CD8-positive, alpha-beta memory T cell (primary cell): ENCODE data around the gene LIN54. TPM values are rescaled to one million over a fixed set of nuclear protein-coding genes. Genes with fewer than 3 reads are reported as not detected.
"Not testable (repeated sequence)": the region's sequence is repeated elsewhere in the genome, so short reads cannot be mapped to it uniquely, and the experiment has no call there.

Experiments used
- CTCF ChIA-PET: fragments of 350-600 bp; sonication (Branson Sonifier 250); formaldehyde crosslinking; loops from one replicate; lab custom pipeline; 2021; ENCODE audit warnings: antibody characterized with exemption; lab: Charles Lee
- POLR2A ChIA-PET: fragments of 350-600 bp; sonication (Branson Sonifier 250); formaldehyde crosslinking; loops from one replicate; lab custom pipeline; 2021; ENCODE audit warnings: antibody characterized with exemption; lab: Charles Lee
- DNase-seq, 5 donors: peaks; one replicate each; pipeline versions ENCODE4 v3.0.0 to v3.0.0-alpha.2; 2020 to 2022; ENCODE audit warnings: mixed read lengths in 1 of 5
- H3K27ac ChIP-seq: one replicate; pipeline ENCODE4 v1.7.0; 2013; ENCODE audit warnings: low read depth, mild to moderate bottlenecking, low read length, moderate library complexity
- H3K27me3 ChIP-seq: 2 replicates; pipeline ENCODE4 v1.7.0; 2013; ENCODE audit warnings: low read length, mild to moderate bottlenecking; ENCODE audit not compliant: insufficient read depth, poor library complexity, severe bottlenecking
- H3K36me3 ChIP-seq: 2 replicates; pipeline ENCODE4 v1.7.0; 2013; ENCODE audit warnings: mild to moderate bottlenecking, low read length, moderate library complexity; ENCODE audit not compliant: insufficient read depth
- H3K4me1 ChIP-seq: 2 replicates; pipeline ENCODE4 v1.7.0; 2013; ENCODE audit warnings: mild to moderate bottlenecking, low read length, moderate library complexity; ENCODE audit not compliant: insufficient read depth
- H3K4me3 ChIP-seq: 2 replicates; pipeline ENCODE4 v1.7.0; 2013; ENCODE audit warnings: mild to moderate bottlenecking, low read length
- H3K9me3 ChIP-seq: 2 replicates; pipeline ENCODE4 v1.7.0; 2013; ENCODE audit warnings: mild to moderate bottlenecking, low read length
- H3K27ac Mint-ChIP-seq, 8 donors: one replicate each; pipeline ENCODE4 v1.8.0; 2020 to 2021; ENCODE audit warnings: mixed read lengths in 8 of 8, mild to moderate bottlenecking in 6 of 8, inconsistent platforms in 3 of 8, moderate library complexity in 3 of 8
- H3K27me3 Mint-ChIP-seq, 2 donors: one replicate each; pipeline ENCODE4 v1.8.0; 2020 to 2021; ENCODE audit warnings: mixed read lengths in 2 of 2, mild to moderate bottlenecking in 1 of 2, moderate library complexity in 1 of 2
- H3K36me3 Mint-ChIP-seq, 3 donors: one replicate each; pipeline ENCODE4 v1.8.0; 2020 to 2021; ENCODE audit warnings: mixed read lengths in 3 of 3, inconsistent platforms in 1 of 3, mild to moderate bottlenecking in 1 of 3
- H3K4me1 Mint-ChIP-seq, 3 donors: one replicate each; pipeline ENCODE4 v1.8.0; 2020 to 2021; ENCODE audit warnings: mixed read lengths in 3 of 3, inconsistent platforms in 1 of 3, mild to moderate bottlenecking in 1 of 3
- H3K4me3 Mint-ChIP-seq, 7 donors: one replicate each; pipeline ENCODE4 v1.8.0; 2020 to 2021; ENCODE audit warnings: mixed read lengths in 7 of 7, mild to moderate bottlenecking in 6 of 7, moderate library complexity in 4 of 7, inconsistent platforms in 2 of 7
- H3K9me3 Mint-ChIP-seq, 5 donors: one replicate each; pipeline ENCODE4 v1.8.0; 2020 to 2022; ENCODE audit warnings: mixed read lengths in 5 of 5, mild to moderate bottlenecking in 3 of 5, moderate library complexity in 2 of 5, inconsistent platforms in 1 of 5
- polyA plus RNA-seq: library from polyadenylated mRNA; unstranded; fragments of 300-500 nt; fragmentation: Illumina TruSeq; gene quantifications from one replicate; pipeline ENCODE4 v1.2.3, GENCODE V29; 2021
- total RNA-seq, 2 experiments: library from RNA; stranded (reverse); gene quantifications; one replicate each; pipeline ENCODE4 v1.2.3, GENCODE V29; 2021

LIN54 gene
- total and polyA plus RNA-seq, 3 experiments from 2014 or later, result 9.2 to 23.0 (median 22.1) TPM

GRCh38 chr4:83036991-83037665 lies 26.5 kb upstream of the LIN54 start:
- Mint-ChIP-seq H3K27me3 (no peaks in the 10 kb centered on the region), H3K4me3 (peak overlapping the region in 6 of 7 donors; percentile 6 to 100 (median 60)), H3K9me3 (no peaks in the 10 kb centered on the region), H3K36me3 (peaks cover 0 to 23% (median 0%) of the 10 kb centered on the region in 3 donors), H3K27ac (peak overlapping the region in 4 of 8 donors; percentile 1 to 89 (median 61)), H3K4me1 (peaks cover 46 to 57% (median 54%) of the 10 kb centered on the region in 3 donors)
- no peak for DNase-seq
- ChIA-PET CTCF (interaction anchor here (0.9 to 1.3 kb wide), 7 partner anchors 23 to 244 kb away, joined by 3 to 4 read pairs (median 3); no protein-coding TSS in a partner anchor), POLR2A (interaction anchor here (0.6 kb wide), 2 partner anchors 327 to 608 kb away, joined by 3 to 4 read pairs; no protein-coding TSS in a partner anchor)
- Histone ChIP-seq H3K4me3 (no peak overlapping the region), H3K4me1 (peaks cover 18% of the 10 kb centered on the region), H3K27me3 (no peaks in the 10 kb centered on the region), H3K27ac (no peak overlapping the region), H3K9me3 (no peaks in the 10 kb centered on the region), H3K36me3 (no peaks in the 10 kb centered on the region)

DNA sequence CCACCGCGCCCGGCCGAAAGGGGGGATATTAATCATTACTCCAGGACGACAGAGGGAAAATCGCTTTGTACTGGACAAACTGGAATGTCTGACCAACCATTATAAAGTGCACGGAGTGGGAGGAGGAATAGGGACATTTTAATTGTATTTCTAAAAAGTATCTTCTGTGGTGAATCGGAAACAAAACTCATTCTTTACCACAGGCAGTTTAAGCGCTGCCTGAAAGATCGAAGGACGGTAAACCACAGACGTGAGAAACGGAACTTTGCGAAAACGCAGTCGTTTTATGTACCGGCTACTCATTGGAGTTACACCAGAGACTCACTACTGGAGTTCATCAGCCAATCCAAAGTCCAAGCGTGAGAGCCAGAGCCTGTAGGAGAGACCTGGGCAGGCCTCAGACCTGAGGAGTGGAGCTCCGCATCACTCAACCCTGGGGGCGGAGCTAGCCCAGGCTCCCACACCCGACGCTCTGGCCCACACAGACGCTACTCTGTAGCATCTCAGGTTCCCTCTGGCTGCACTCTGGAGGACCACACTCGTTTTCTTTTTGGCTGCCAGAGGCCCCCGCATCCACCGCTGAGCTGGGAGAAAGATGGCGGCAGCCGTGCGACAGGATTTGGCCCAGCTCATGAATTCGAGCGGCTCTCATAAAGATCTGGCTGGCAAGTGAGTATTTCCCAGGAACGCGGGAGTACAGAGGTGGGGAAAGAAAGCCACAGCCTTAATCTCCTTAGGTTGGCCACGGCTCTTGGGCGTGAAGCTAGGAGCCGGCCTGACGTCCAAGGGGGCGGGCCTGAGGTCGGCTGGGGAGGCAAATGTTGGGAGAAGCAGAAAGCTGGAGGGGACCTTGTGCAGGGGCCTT lies 24.2 kb upstream of the LIN54 start, which contains the start of gene COPS4:
TSS of gene COPS4 (plus strand) at position 554 of the 865 bp plus-strand sequence. CDS start at position 596, 42 bp downstream.
- Histone ChIP-seq H3K4me1 (peaks cover 18% of the 10 kb centered on the region), H3K4me3 (peak within 1 kb of the TSS; percentile 63), H3K27ac (peak within 1 kb of the TSS; percentile 74), H3K27me3 (no peaks in the 10 kb centered on the region), H3K9me3 (no peaks in the 10 kb centered on the region), H3K36me3 (no peaks in the 10 kb centered on the region)
- H3K4me1 Mint-ChIP-seq, result peaks cover 35 to 48% (median 44%) of the 10 kb centered on the region in 3 donors
- H3K4me3 Mint-ChIP-seq, result peak within 1 kb of the TSS; percentile 92 to 100 (median 99)
- peak within 1 kb of the TSS; percentile 89 to 99 (median 98) for H3K27ac Mint-ChIP-seq
- H3K36me3 Mint-ChIP-seq, result peaks cover 0 to 12% (median 0%) of the 10 kb centered on the region in 3 donors
- peak; percentile 92 to 98 (median 94) for DNase-seq
- ChIA-PET CTCF (interaction anchor here (0.7 to 1.4 kb wide), 18 partner anchors 10 to 249 kb away, joined by 3 to 25 read pairs (median 4); partner anchors contain the start of genes COQ2 and LIN54), POLR2A (interaction anchor here (0.6 to 1.9 kb wide), 17 partner anchors 23 to 661 kb away, joined by 3 to 46 read pairs (median 4); partner anchors contain the start of genes COQ2, HELQ, HNRNPD and HNRNPDL)
- H3K27me3 Mint-ChIP-seq, result no peaks in the 10 kb centered on the region
- no peaks in the 10 kb centered on the region for H3K9me3 Mint-ChIP-seq

- Histone ChIP-seq H3K27me3 (no peaks in the 10 kb centered on the region), H3K4me1 (no peaks in the 10 kb centered on the region), H3K36me3 (no peaks in the 10 kb centered on the region), H3K9me3 (no peaks in the 10 kb centered on the region), H3K4me3 (no peak overlapping the region), H3K27ac (no peak overlapping the region)
- no peak for DNase-seq
- CTCF ChIA-PET, result interaction anchor here (1.2 kb wide), 1 partner anchor 62 kb away, joined by 3 read pairs; no protein-coding TSS in a partner anchor
- Mint-ChIP-seq H3K36me3 (peaks cover 0 to 3% (median 3%) of the 10 kb centered on the region in 3 donors), H3K27me3 (peaks cover 0 to 2% of the 10 kb centered on the region in 2 donors), H3K27ac (peak overlapping the region in 1 of 8 donors; percentile 35), H3K9me3 (peaks cover 0 to 2% (median 0%) of the 10 kb centered on the region in 5 donors), H3K4me3 (peak overlapping the region in 1 of 7 donors; percentile 53), H3K4me1 (peaks cover 0 to 4% (median 3%) of the 10 kb centered on the region in 3 donors)
- POLR2A ChIA-PET, result no interaction called here
Measured at GRCh38 chr4:83029688-83030087, 19.1 kb upstream of the LIN54 start.

GRCh38 chr4:83028976-83029375 lies 18.4 kb upstream of the LIN54 start:
- Mint-ChIP-seq H3K36me3 (peaks cover 0 to 3% (median 0%) of the 10 kb centered on the region in 3 donors), H3K27ac (no peak overlapping the region), H3K4me3 (no peak overlapping the region), H3K27me3 (peaks cover 2 to 4% of the 10 kb centered on the region in 2 donors), H3K4me1 (no peaks in the 10 kb centered on the region), H3K9me3 (peaks cover 0 to 5% (median 0%) of the 10 kb centered on the region in 5 donors)
- no peaks in the 10 kb centered on the region for H3K9me3 ChIP-seq
- no peak overlapping the region for H3K27ac ChIP-seq
- no peaks in the 10 kb centered on the region for H3K4me1 ChIP-seq
- H3K4me3 ChIP-seq, result no peak overlapping the region
- ChIA-PET CTCF (no interaction called here), POLR2A (no interaction called here)
- no peaks in the 10 kb centered on the region for H3K36me3 ChIP-seq
- no peak for DNase-seq
- no peaks in the 10 kb centered on the region for H3K27me3 ChIP-seq

GRCh38 chr4:83025563-83025962 lies 14.9 kb upstream of the LIN54 start:
- Mint-ChIP-seq H3K4me3 (no peak overlapping the region), H3K9me3 (peaks cover 0 to 9% (median 0%) of the 10 kb centered on the region in 5 donors), H3K4me1 (no peaks in the 10 kb centered on the region), H3K36me3 (peaks cover 0 to 3% (median 0%) of the 10 kb centered on the region in 3 donors), H3K27me3 (peaks cover 2 to 5% of the 10 kb centered on the region in 2 donors), H3K27ac (no peak overlapping the region)
- Histone ChIP-seq H3K27ac (no peak overlapping the region), H3K4me3 (no peak overlapping the region), H3K9me3 (no peaks in the 10 kb centered on the region), H3K27me3 (no peaks in the 10 kb centered on the region), H3K36me3 (no peaks in the 10 kb centered on the region), H3K4me1 (no peaks in the 10 kb centered on the region)
- ChIA-PET POLR2A (interaction anchor here (0.6 kb wide), 1 partner anchor 49 kb away, joined by 3 read pairs; no protein-coding TSS in a partner anchor), CTCF (no interaction called here)
- DNase-seq, result no peak

DNA sequence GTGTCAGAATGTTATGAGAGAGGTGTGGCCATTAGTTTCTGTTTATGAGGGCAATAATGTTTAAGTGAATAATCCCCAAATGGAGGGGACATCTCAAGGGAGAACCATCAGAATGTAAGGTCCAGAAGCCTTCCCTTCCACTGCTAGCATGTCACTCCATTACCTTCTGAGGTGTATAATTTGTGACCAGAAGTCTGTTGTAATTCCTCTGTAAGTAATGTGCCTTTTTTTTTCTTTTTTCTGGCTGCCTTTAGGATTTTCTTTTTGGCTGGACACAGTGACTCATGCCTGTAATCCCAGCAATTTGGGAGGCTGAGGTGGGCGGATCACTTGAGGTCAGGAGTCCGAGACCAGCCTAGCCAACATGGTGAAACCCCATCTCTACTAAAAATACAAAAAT lies 13.6 kb upstream of the LIN54 start:
- Mint-ChIP-seq H3K4me1 (peaks cover 0 to 4% (median 0%) of the 10 kb centered on the region in 3 donors), H3K27me3 (peaks cover 2 to 5% of the 10 kb centered on the region in 2 donors), H3K27ac (no peak overlapping the region), H3K4me3 (no peak overlapping the region), H3K9me3 (peaks cover 0 to 9% (median 0%) of the 10 kb centered on the region in 5 donors), H3K36me3 (peaks cover 0 to 3% (median 0%) of the 10 kb centered on the region in 3 donors)
- Histone ChIP-seq H3K4me3 (no peak overlapping the region), H3K27me3 (no peaks in the 10 kb centered on the region), H3K9me3 (no peaks in the 10 kb centered on the region), H3K27ac (no peak overlapping the region), H3K36me3 (no peaks in the 10 kb centered on the region), H3K4me1 (no peaks in the 10 kb centered on the region)
- POLR2A ChIA-PET, result no interaction called here
- CTCF ChIA-PET, result no interaction called here
- no peak for DNase-seq

GRCh38 chr4:83023599-83023998 lies 13.0 kb upstream of the LIN54 start:
- H3K27ac Mint-ChIP-seq, H3K4me1 ChIP-seq, H3K27ac ChIP-seq, H3K4me3 Mint-ChIP-seq, DNase-seq, H3K27me3 Mint-ChIP-seq, H3K27me3 ChIP-seq, POLR2A ChIA-PET, H3K36me3 Mint-ChIP-seq, H3K9me3 ChIP-seq, H3K9me3 Mint-ChIP-seq, H3K36me3 ChIP-seq, H3K4me3 ChIP-seq, H3K4me1 Mint-ChIP-seq, CTCF ChIA-PET: not testable (repeated sequence)
